Measurements from ENCODE around the gene LONP2. TPM values are rescaled to one million over a fixed set of nuclear protein-coding genes. Genes with fewer than 3 reads are reported as not detected.

The LONP2 gene
- total RNA-seq, 1 donor from 2014 or later: 69.5 TPM

GRCh38 chr16:48317026-48317425 lies 72.9 kb downstream of the LONP2 start:
- H3K9me3 Mint-ChIP-seq (ENCODE audit: unreplicated experiment): peaks cover 6% of the 10 kb centered on the region
- TF ChIP-seq CTCF (IDR thresholded peaks at IDR 0.05): no peak
- no peaks in the 10 kb centered on the region for H3K27me3 Mint-ChIP-seq (ENCODE audit: unreplicated experiment)
- H3K36me3 Mint-ChIP-seq (ENCODE audit: unreplicated experiment): peaks cover 37% of the 10 kb centered on the region
- no peak for DNase-seq (ENCODE audit: extremely low spot score, unreplicated experiment)
- H3K4me1 Mint-ChIP-seq (ENCODE audit: unreplicated experiment): peaks cover 32% of the 10 kb centered on the region
- no peak overlapping the region for H3K4me3 Mint-ChIP-seq (ENCODE audit: unreplicated experiment)
- H3K27ac Mint-ChIP-seq (ENCODE audit: unreplicated experiment): peak overlapping the region; percentile 55

- Mint-ChIP-seq H3K27me3 (ENCODE audit: unreplicated experiment) (no peaks in the 10 kb centered on the region), H3K36me3 (ENCODE audit: unreplicated experiment) (peaks cover 32% of the 10 kb centered on the region), H3K4me1 (ENCODE audit: unreplicated experiment) (peaks cover 34% of the 10 kb centered on the region), H3K9me3 (ENCODE audit: unreplicated experiment) (no peaks in the 10 kb centered on the region), H3K4me3 (ENCODE audit: unreplicated experiment) (no peak overlapping the region), H3K27ac (ENCODE audit: unreplicated experiment) (peak overlapping the region; percentile 55)
- peak; percentile 30 for TF ChIP-seq CTCF (IDR thresholded peaks at IDR 0.05)
- no peak for DNase-seq (ENCODE audit: extremely low spot score, unreplicated experiment)
Measured at GRCh38 chr16:48317614-48318315, 73.7 kb downstream of the LONP2 start.

GRCh38 chr16:48318630-48319029 lies 74.5 kb downstream of the LONP2 start:
- Mint-ChIP-seq H3K4me1 (ENCODE audit: unreplicated experiment) (peaks cover 43% of the 10 kb centered on the region), H3K4me3 (ENCODE audit: unreplicated experiment) (no peak overlapping the region), H3K27ac (ENCODE audit: unreplicated experiment) (no peak overlapping the region), H3K36me3 (ENCODE audit: unreplicated experiment) (peaks cover 25% of the 10 kb centered on the region), H3K9me3 (ENCODE audit: unreplicated experiment) (no peaks in the 10 kb centered on the region), H3K27me3 (ENCODE audit: unreplicated experiment) (no peaks in the 10 kb centered on the region)
- TF ChIP-seq CTCF (IDR thresholded peaks at IDR 0.05): no peak
- DNase-seq (ENCODE audit: extremely low spot score, unreplicated experiment): no peak

- Mint-ChIP-seq H3K9me3 (ENCODE audit: unreplicated experiment) (no peaks in the 10 kb centered on the region), H3K4me1 (ENCODE audit: unreplicated experiment) (peaks cover 52% of the 10 kb centered on the region), H3K27me3 (ENCODE audit: unreplicated experiment) (no peaks in the 10 kb centered on the region), H3K27ac (ENCODE audit: unreplicated experiment) (no peak overlapping the region), H3K4me3 (ENCODE audit: unreplicated experiment) (no peak overlapping the region), H3K36me3 (ENCODE audit: unreplicated experiment) (peaks cover 13% of the 10 kb centered on the region)
- TF ChIP-seq CTCF (IDR thresholded peaks at IDR 0.05): no peak
- no peak for DNase-seq (ENCODE audit: extremely low spot score, unreplicated experiment)
Measured at GRCh38 chr16:48321317-48322036, 77.4 kb downstream of the LONP2 start.
